Panc1 (cell line): ENCODE results near the gene MLNR.

ENCODE experiments used
- POLR2AphosphoS5 ChIP-seq: IDR thresholded peaks from 2 replicates; pipeline ENCODE4 v1.6.1; 2012; ENCODE audit warnings: mild to moderate bottlenecking, low read depth, low read length, moderate library complexity
- TCF7L2 ChIP-seq: IDR thresholded peaks from 2 replicates; pipeline ENCODE4 v1.6.1; 2011; ENCODE audit warnings: mild to moderate bottlenecking, low read depth, low read length, inconsistent platforms
- TF ChIP-seq, protein P1 (sequence below): fragments of 450-650 bp; IDR thresholded peaks from 2 replicates; pipeline ENCODE4 v1.5.1; 2017; ENCODE audit warnings: mild to moderate bottlenecking

DNA sequence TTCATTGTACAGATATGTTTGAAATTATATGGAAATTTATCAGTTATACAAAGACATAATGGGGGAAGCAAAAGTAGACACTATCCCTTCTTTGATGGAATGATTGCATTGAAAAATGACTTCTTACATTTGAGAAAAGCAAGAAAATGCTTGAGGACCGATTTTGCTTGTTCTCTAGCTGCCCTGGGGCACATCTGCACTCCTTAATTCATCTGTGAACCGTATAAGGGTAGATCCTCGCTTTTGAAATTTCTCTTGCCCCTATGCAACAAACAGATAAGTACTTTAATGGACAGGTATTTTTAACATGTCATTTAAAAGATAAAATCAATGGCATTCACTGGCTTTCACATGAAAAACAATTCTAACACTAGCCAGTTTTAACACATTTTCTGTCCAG, 13.5 kb upstream of the MLNR start:
- TF ChIP-seq, protein P1, sequence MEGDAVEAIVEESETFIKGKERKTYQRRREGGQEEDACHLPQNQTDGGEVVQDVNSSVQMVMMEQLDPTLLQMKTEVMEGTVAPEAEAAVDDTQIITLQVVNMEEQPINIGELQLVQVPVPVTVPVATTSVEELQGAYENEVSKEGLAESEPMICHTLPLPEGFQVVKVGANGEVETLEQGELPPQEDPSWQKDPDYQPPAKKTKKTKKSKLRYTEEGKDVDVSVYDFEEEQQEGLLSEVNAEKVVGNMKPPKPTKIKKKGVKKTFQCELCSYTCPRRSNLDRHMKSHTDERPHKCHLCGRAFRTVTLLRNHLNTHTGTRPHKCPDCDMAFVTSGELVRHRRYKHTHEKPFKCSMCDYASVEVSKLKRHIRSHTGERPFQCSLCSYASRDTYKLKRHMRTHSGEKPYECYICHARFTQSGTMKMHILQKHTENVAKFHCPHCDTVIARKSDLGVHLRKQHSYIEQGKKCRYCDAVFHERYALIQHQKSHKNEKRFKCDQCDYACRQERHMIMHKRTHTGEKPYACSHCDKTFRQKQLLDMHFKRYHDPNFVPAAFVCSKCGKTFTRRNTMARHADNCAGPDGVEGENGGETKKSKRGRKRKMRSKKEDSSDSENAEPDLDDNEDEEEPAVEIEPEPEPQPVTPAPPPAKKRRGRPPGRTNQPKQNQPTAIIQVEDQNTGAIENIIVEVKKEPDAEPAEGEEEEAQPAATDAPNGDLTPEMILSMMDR = no peak
- TF ChIP-seq POLR2AphosphoS5 = no peak
- TF ChIP-seq TCF7L2 = no peak
